A673 (cell line): ENCODE data around the gene ECEL1. TPM values are rescaled to one million over a fixed set of nuclear protein-coding genes. Genes with fewer than 3 reads are reported as not detected.

Experiments used
- BruUV-seq: library from RNA; stranded (reverse); fragments of 400-500 nt; replicated peaks from 2 replicates; lab custom pipeline; 2021; lab: Mats Ljungman, UMichigan
- CTCF ChIA-PET: fragments of 300-600 bp; sonication (Branson Sonifier 250); formaldehyde crosslinking; loops from one replicate; lab custom pipeline; 2022; ENCODE audit warnings: antibody characterized with exemption; lab: Charles Lee
- POLR2A ChIA-PET: fragments of 300-600 bp; sonication (Branson Sonifier 250); formaldehyde crosslinking; loops from one replicate; lab custom pipeline; 2022; ENCODE audit warnings: antibody characterized with exemption; ENCODE audit not compliant: low non-redundant PET; lab: Charles Lee
- DNase-seq: peaks from one replicate; pipeline ENCODE4 v3.0.0-alpha.2; 2015; ENCODE audit warnings: low spot score
- H3K27ac ChIP-seq: fragments of 200-600 bp; sonication (generic); 2 replicates; pipeline ENCODE4 v1.5.1; 2016; ENCODE audit warnings: mixed run types, low read depth, mild to moderate bottlenecking, mixed read lengths, antibody characterized with exemption, low read length; ENCODE audit not compliant: poor library complexity, severe bottlenecking
- H3K27me3 ChIP-seq: fragments of 200-600 bp; sonication (generic); replicated peaks from 2 replicates; pipeline ENCODE4 v1.6.1; 2017; ENCODE audit warnings: mixed run types, low read depth, mild to moderate bottlenecking, mixed read lengths, antibody characterized with exemption, low read length; ENCODE audit not compliant: insufficient read depth, poor library complexity
- H3K36me3 ChIP-seq: fragments of 200-600 bp; sonication (generic); 2 replicates; pipeline ENCODE4 v1.6.1; 2016; ENCODE audit warnings: mixed run types, mild to moderate bottlenecking, mixed read lengths, antibody characterized with exemption, low read length; ENCODE audit not compliant: insufficient read depth, poor library complexity, severe bottlenecking
- H3K4me1 ChIP-seq: fragments of 200-600 bp; sonication (generic); 2 replicates; pipeline ENCODE4 v1.6.1; 2017; ENCODE audit warnings: mixed run types, mild to moderate bottlenecking, mixed read lengths, antibody characterized with exemption, low read length; ENCODE audit not compliant: insufficient read depth, poor library complexity, severe bottlenecking
- H3K4me3 ChIP-seq: fragments of 200-600 bp; sonication (generic); 2 replicates; pipeline ENCODE4 v1.5.1; 2016; ENCODE audit warnings: low read depth, mixed run types, mild to moderate bottlenecking, mixed read lengths, low read length; ENCODE audit not compliant: poor library complexity, severe bottlenecking
- H3K9me3 ChIP-seq: fragments of 200-600 bp; sonication (generic); 2 replicates; pipeline ENCODE4 v1.6.1; 2016; ENCODE audit warnings: mixed run types, low read depth, mild to moderate bottlenecking, mixed read lengths, antibody characterized with exemption, low read length; ENCODE audit not compliant: poor library complexity, severe bottlenecking
- EZH2 ChIP-seq: fragments of 200-600 bp; sonication (generic); IDR thresholded peaks from 2 replicates; pipeline ENCODE4 v1.6.1; 2017; ENCODE audit warnings: borderline replicate concordance, low read depth, mild to moderate bottlenecking, mixed read lengths, antibody characterized with exemption, low read length; ENCODE audit not compliant: poor library complexity, severe bottlenecking
- intact Hi-C: fragments of 100-400 bp; cut with micrococcal nuclease; formaldehyde crosslinking; loops from one replicate; pipeline ENCODE4 v1.10.0; 2022; ENCODE audit not compliant: unreplicated experiment
- total RNA-seq: library from RNA; stranded (reverse); gene quantifications from 2 replicates; pipeline ENCODE4 v1.2.3, GENCODE V29; 2021
- TF ChIP-seq, protein P1 (sequence below): fragments of 300-800, 200-600 bp; sonication (generic); conservative IDR thresholded peaks from 2 replicates; pipeline ENCODE4 v1.5.1; 2017; ENCODE audit warnings: low read depth, mild to moderate bottlenecking, antibody characterized with exemption, low read length, moderate library complexity, mixed read lengths

The ECEL1 gene
- total RNA-seq, 1 experiment from 2014 or later = 0.19 TPM

- BruUV-seq = no TSS peak
- H3K27me3 ChIP-seq = no peaks in the 10 kb centered on the region
- ChIA-PET CTCF (no interaction called here), POLR2A (interaction anchor here (0.6 kb wide), 1 partner anchor 223 kb away, joined by 6 read pairs; no protein-coding TSS in a partner anchor)
- no peaks in the 10 kb centered on the region for H3K36me3 ChIP-seq
- TF ChIP-seq, protein P1, sequence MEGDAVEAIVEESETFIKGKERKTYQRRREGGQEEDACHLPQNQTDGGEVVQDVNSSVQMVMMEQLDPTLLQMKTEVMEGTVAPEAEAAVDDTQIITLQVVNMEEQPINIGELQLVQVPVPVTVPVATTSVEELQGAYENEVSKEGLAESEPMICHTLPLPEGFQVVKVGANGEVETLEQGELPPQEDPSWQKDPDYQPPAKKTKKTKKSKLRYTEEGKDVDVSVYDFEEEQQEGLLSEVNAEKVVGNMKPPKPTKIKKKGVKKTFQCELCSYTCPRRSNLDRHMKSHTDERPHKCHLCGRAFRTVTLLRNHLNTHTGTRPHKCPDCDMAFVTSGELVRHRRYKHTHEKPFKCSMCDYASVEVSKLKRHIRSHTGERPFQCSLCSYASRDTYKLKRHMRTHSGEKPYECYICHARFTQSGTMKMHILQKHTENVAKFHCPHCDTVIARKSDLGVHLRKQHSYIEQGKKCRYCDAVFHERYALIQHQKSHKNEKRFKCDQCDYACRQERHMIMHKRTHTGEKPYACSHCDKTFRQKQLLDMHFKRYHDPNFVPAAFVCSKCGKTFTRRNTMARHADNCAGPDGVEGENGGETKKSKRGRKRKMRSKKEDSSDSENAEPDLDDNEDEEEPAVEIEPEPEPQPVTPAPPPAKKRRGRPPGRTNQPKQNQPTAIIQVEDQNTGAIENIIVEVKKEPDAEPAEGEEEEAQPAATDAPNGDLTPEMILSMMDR = no peak
- no peak for TF ChIP-seq EZH2
- intact Hi-C loops = no loop called here
- H3K27ac ChIP-seq = no peak overlapping the region
- H3K4me3 ChIP-seq = no peak overlapping the region
- no peak for DNase-seq
- H3K4me1 ChIP-seq = no peaks in the 10 kb centered on the region
- no peaks in the 10 kb centered on the region for H3K9me3 ChIP-seq
Observed at GRCh38 chr2:232511336-232511890, 23.8 kb upstream of the ECEL1 start.

DNA sequence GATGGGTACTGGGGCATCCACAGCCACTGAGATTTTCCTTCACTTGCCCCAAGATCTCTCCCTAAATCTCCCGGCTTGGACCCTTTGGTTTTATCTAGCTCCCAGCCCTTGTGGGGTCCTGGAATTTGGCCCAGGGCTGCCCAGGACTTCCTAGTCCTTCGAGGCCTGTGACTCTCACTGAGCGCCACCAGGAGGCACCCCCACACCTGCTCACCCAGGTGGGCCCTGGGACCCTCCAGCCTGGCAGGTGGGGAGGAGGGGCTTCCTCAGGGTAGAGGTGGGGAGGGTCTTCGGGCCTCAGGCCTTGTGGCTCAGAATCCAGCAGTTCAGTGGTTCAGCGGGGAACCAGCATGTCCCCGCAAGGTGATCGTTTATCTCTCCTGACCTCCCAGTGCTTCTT lies 20.6 kb upstream of the ECEL1 start:
- no TSS peak for BruUV-seq
- POLR2A ChIA-PET = no interaction called here
- Histone ChIP-seq H3K27me3 (peaks cover 15% of the 10 kb centered on the region), H3K36me3 (no peaks in the 10 kb centered on the region), H3K9me3 (no peaks in the 10 kb centered on the region), H3K4me3 (no peak overlapping the region), H3K27ac (no peak overlapping the region), H3K4me1 (no peaks in the 10 kb centered on the region)
- CTCF ChIA-PET = no interaction called here
- TF ChIP-seq, protein P1 = no peak
- TF ChIP-seq EZH2 = no peak
- DNase-seq = no peak
- intact Hi-C loops = no loop called here

DNA sequence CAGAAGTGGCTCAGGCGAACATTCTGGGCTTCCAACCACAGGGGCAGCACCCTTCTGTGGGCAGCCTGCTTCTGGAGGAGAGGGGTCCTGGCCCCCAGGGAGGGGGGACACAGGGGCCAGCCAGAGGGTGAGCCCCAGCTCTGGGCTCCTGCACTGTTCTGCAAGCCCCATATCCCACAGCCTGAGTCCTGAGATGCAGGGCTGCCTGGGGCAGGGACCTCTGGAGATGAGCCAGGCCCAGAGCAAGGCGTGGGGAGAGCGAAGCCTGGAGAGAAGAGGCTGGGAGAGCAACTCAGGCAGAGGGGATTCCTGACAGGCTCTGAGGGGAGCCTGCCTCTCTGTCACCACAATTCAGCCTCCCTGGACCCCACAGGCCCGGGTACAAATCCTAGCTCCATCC lies 19.1 kb upstream of the ECEL1 start:
- H3K9me3 ChIP-seq = no peaks in the 10 kb centered on the region
- no peak for DNase-seq
- H3K4me3 ChIP-seq = no peak overlapping the region
- POLR2A ChIA-PET = no interaction called here
- TF ChIP-seq, protein P1 = no peak
- TF ChIP-seq EZH2 = no peak
- BruUV-seq = no TSS peak
- intact Hi-C loops = no loop called here
- peaks cover 8% of the 10 kb centered on the region for H3K4me1 ChIP-seq
- CTCF ChIA-PET = no interaction called here
- H3K27me3 ChIP-seq = peaks cover 16% of the 10 kb centered on the region
- no peaks in the 10 kb centered on the region for H3K36me3 ChIP-seq
- no peak overlapping the region for H3K27ac ChIP-seq
